Omental fat pad (tissue), 4 donors: Measurements from ENCODE around the gene ZPLD1. TPM values are rescaled to one million over a fixed set of nuclear protein-coding genes. Genes with fewer than 3 reads are reported as not detected.

Experiments used
- ATAC-seq: fragments of 150-250 bp; one replicate; pipeline ENCODE4 v1.9.1; 2016; ENCODE audit warnings: mild to moderate bottlenecking, moderate library complexity; ENCODE audit not compliant: low FRiP score
- DNase-seq: peaks from one replicate; pipeline ENCODE4 v3.0.0-alpha.2; 2019; ENCODE audit warnings: low spot score
- CTCF ChIP-seq, 3 donors: fragments of 450-650 bp; IDR thresholded peaks; one replicate each; pipeline ENCODE4 v1.5.1; 2016 to 2017; ENCODE audit warnings: antibody characterized with exemption in 3 of 3, mild to moderate bottlenecking in 3 of 3, moderate library complexity in 2 of 3
- total RNA-seq, 4 donors: library from RNA; depleted of rRNA; stranded (reverse); fragments of >200 nt; gene quantifications; one replicate each; pipeline ENCODE4 v1.1.0, GENCODE V29; 2016

The ZPLD1 gene
- total RNA-seq, 4 donors from 2014 or later, result not detected

GRCh38 chr3:102528727-102529126 lies 93.9 kb downstream of the ZPLD1 start:
- TF ChIP-seq CTCF (IDR thresholded peaks at IDR 0.05), result no peak
- ATAC-seq, result no peak
- DNase-seq, result no peak
